DMS153 treated with DMSO at 0.1 percent for 48 hours (cell line): ENCODE measurements around the gene TMEM80.
"Not testable (repeated sequence)": the region's sequence is repeated elsewhere in the genome, so short reads cannot be mapped to it uniquely, and the experiment has no call there.

Experiments
- DNase-seq: peaks from one replicate; lab custom pipeline; 2025; ENCODE audit not compliant: unreplicated experiment; lab: John Stamatoyannopoulos, UW

Gene TMEM80

GRCh38 chr11:695538-696248 lies at the start of gene TMEM80:
TMEM80 (plus strand) TSS chr11:695816; CDS start chr11:695828, 12 bp downstream.
- DNase-seq = peak; percentile 94

GRCh38 chr11:646214-646613 lies 49.4 kb upstream of the TMEM80 start:
- no peak for DNase-seq

GRCh38 chr11:647672-648158 lies 47.9 kb upstream of the TMEM80 start:
- not testable (repeated sequence) for DNase-seq

GRCh38 chr11:650482-650881 lies 45.1 kb upstream of the TMEM80 start:
- DNase-seq = no peak

GRCh38 chr11:653136-653535 lies 42.5 kb upstream of the TMEM80 start:
- not testable (repeated sequence) for DNase-seq

DNA sequence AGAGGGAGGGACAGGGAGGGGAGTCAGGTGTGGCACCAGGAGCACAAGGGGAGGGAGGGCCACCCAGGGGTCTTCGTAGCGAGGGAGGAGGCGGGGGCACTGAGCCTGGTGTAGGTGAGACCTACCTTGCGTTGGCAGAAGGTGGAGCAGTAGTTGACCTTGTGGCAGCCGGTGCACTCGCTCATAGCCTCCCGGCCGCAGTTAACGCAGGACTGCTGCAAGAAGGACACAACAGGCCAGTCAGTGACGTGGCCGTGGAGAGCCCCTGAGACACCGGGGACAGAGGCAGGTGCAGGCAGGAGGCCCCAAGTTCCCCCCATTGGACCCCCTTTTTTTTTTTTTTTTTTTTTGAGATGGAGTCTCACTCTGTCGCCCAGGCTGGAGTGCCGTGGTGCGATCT lies 41.8 kb upstream of the TMEM80 start:
- no peak for DNase-seq

DNA sequence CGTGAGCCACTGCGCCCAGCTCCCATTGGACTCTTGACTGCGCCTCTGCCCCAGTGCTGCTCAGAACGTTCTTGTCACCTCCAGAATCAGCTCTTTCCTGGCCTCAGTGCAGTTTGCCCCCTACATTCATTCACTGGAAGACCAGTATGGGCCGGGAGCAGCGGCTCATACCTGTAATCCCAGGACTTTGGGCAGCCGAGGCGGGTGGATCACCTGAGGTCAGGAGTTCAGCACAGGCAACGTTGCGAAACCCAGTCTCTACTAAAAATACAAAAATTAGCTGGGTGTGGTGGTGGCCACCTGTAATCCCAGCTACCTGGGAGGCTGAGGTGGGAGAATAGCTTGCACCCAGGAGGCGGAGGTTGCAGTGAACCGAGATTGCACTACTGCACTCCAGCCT lies 41.2 kb upstream of the TMEM80 start:
- DNase-seq = not testable (repeated sequence)

DNA sequence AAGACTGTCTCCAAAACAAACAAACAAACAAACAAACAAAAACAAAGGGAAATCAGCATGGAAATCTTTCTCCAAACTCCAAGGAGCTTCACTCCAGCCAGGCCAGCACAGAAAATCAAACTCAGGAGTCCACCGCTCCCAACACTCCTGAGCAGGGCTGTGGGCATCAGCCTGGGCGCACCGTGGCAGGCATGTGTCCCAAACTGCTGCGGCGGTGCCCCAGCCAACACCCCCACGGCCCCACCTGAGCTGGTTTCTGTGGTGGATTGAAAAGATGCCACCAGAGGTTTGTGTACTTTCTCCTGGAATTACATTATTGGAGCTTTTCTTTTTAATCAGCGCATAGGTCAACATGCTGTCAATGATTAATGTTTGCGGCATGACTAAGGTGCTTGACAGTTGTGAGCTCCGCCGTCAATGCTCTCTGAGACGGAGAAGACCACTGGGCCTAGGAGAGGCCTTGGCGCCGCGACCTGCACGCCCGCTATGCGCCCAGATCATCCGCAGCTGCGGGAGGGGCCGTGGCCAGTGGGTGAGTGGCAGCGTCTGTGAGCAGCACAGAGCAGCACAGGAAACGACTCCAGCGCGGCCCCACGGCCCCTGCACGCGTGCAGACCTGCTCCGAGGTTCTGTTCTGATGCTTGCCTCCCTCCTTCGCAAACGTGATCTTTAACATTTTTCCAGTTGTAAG lies 40.4 kb upstream of the TMEM80 start:
- no peak for DNase-seq

DNA sequence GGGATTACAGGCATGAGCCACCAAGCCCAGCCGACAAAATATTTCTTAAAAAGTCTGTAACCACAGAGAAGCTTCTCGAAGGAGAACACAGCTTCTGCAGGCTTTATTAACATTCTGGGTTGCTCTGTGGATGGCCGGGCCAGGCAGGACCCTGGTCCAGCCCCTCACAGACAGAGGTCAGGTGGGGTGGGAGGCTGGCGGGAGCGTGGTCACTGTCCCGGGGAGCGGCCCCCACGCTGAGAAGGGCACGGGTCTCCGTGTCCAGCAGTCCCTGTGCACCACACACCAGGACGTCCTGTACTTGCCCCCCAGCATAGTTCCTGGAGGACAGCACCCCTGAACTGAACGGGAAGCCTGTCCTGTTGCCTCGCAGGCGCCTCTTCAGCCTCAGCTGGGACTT lies 39.2 kb upstream of the TMEM80 start:
- no peak for DNase-seq

DNA sequence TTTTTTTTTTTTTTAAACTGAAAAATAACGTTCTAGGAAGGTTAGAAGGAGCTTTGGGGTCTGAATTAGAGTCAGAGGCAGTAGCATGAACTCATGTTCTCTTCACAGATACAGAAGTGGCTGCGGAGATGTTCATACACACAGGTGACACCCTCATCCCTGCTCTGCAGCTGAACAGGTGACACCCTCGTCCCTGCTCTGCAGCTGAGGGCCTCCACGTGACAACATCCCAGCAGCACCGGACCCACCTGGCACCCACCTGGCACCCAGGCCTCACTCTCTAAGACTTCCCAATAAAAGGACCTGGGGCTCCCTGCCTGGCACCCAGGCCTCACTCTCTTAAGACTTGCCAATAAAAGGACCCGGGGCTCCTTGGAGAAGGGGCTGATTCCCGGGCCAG lies 38.8 kb upstream of the TMEM80 start:
- no peak for DNase-seq

- no peak for DNase-seq
These were observed 37.9 kb upstream of the TMEM80 start for GRCh38 chr11:657691-658126.

DNA sequence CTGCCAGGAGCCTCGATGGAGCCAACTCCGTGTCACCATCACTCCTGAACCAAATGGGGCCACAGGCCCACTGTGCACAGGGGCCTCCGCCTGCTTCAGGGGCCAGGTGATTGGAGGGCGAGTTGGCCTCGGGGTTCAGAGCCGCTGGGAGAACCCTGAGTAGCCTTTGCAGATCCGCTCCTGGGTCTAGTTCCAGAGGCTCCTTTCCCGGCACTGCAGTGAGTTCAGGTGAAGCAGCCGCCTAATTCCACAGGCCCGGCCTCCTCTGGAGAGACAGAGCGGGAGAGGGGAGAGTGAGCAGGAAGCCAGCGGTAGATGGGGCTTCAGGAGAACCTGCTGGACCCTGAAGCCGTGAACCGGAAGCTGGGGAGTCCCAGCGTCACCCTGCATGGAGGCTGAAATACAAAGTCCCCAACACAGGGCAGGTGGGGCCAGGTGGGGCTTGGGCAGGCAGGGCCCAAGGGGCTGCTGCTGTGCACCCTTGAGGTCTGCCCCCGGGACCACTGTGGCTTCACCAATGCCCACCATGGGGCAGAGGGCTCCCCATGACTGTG lies 36.0 kb upstream of the TMEM80 start:
- DNase-seq = no peak

DNA sequence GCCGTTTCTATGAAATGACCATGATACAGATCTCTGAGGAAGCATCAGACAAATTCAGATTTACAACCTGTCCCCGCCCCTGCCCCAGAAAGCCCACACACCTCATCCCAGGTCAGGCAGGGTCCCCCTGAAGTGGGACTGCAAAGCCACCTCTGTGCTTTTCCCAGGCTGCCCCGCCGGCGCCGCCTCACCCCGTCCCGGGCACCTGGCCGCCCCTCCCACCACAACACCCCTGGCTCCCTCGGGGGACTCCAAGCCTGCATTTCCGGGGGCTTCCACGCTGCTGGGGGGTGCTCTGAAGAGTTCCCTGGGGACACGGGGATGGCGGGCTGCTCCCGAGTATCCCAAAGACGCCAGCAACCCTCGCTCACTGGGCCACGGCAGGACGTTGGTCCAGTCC lies 35.3 kb upstream of the TMEM80 start:
- no peak for DNase-seq

GRCh38 chr11:660681-661444 lies 34.8 kb upstream of the TMEM80 start:
- DNase-seq = no peak

DNA sequence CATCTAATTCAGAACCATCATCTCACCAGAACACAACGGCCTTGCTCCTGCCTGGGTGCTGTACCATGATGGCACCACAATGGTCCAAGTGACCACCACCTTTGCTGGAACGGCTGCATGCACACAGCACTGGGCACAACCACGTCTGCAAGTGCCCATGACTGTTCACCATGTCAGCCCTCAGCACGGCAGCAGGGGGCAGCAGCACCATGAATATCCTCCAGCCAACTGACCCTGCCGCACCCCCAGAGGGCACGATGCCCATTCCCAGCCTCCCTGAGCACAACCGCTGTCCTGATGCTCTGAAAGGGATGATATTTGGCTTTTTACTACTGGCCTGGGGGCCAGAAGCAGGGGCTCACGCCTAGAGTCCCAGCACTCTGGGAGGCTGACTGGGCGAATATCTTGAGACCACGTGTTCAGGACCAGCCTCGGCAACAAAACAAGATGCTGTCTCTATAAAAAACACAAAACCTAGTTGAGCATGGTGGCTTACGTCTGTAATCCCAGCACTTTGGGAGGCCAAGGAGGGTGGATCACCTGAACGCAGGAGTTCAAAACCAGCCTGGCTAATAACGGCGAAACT lies 32.8 kb upstream of the TMEM80 start:
- DNase-seq = peak; percentile 4

DNA sequence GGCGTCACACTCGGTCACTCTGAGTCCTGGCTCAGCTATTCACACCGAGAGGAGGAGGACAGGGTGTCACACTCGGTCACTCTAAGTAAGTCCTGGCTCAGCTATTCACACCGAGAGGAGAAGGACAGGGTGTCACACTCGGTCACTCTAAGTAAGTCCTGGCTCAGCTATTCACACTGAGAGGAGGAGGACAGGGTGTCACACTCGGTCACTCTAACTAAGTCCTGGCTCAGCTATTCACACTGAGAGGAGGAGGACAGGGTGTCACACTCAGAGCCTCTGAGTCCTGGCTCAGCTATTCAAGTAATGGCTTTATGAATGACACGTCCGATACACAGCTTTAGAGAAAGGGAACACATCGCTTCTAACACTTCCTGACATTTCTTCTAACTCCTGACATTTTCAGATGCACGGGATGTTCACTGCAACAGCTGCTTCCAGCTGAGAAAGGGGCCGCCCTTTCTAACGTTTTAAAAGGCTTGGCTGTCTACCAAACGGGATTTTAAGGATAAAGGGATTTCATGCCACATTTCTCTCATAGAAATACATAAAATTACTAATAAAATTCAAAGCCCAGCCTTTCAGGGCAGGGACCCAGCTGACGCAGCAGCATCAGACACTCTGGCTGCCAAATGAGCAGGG lies 30.4 kb upstream of the TMEM80 start:
- DNase-seq = no peak

- DNase-seq = no peak
These were observed 29.8 kb upstream of the TMEM80 start for GRCh38 chr11:665704-666281.

GRCh38 chr11:673866-674265 lies 21.8 kb upstream of the TMEM80 start:
- DNase-seq = no peak

GRCh38 chr11:674406-674805 lies 21.2 kb upstream of the TMEM80 start:
- DNase-seq = no peak

- no peak for DNase-seq
These were observed 17.3 kb upstream of the TMEM80 start for GRCh38 chr11:678297-678696.
